A549 treated with Hydrocortisone at 1 μM for 4 hours (cell line): ENCODE measurements around the gene ALDH1A1. TPM values are rescaled to one million over a fixed set of nuclear protein-coding genes. Genes with fewer than 3 reads are reported as not detected.

Source experiments
- total RNA-seq: library from RNA; stranded (reverse); fragments of 200-300 nt; extraction: Qiagen RNA extraction; gene quantifications from 5 replicates; pipeline ENCODE4 v1.2.3, GENCODE V29; 2022

Gene ALDH1A1
- 4,480 to 7,218 TPM (median 5,416 TPM) in 5 replicates for total RNA-seq

GRCh38 chr9:72952914-72953313 is at the start of gene ALDH1A1:
TSS of gene ALDH1A1 (minus strand) at chr9:72953053. CDS start at chr9:72953000, 53 bp downstream.

Other genes with a start within 250 kb of the ALDH1A1 start
- gene ANXA1, start 198.8 kb upstream of the ALDH1A1 start, total RNA-seq: 1,032 to 1,196 TPM (median 1,133 TPM) in 5 replicates